Superior temporal gyrus (tissue), 1 donor: ENCODE measurements around the gene INS.

Experiments
- DNase-seq: peaks from one replicate; pipeline ENCODE4 v3.0.0-alpha.2; 2016; ENCODE audit errors: extremely low spot score

INS gene

GRCh38 chr11:2164861-2165555, 4.0 kb upstream of the INS start:
- no peak for DNase-seq

GRCh38 chr11:2164081-2164480, 3.1 kb upstream of the INS start:
- no peak for DNase-seq

GRCh38 chr11:2163428-2163978, 2.5 kb upstream of the INS start:
- DNase-seq, result no peak

- no peak for DNase-seq
Observed at GRCh38 chr11:2159536-2160413, 1.2 kb downstream of the INS start.

- DNase-seq, result no peak
Observed at GRCh38 chr11:2158966-2159365, 2.0 kb downstream of the INS start.

- no peak for DNase-seq
Observed at GRCh38 chr11:2158296-2158737, 2.7 kb downstream of the INS start.

GRCh38 chr11:2157294-2158040, 3.5 kb downstream of the INS start:
- DNase-seq, result no peak

- peak; percentile 64 for DNase-seq
Observed at GRCh38 chr11:2156416-2157182, 4.4 kb downstream of the INS start.

- no peak for DNase-seq
Observed at GRCh38 chr11:2155511-2155910, 5.5 kb downstream of the INS start.

- DNase-seq, result no peak
Observed at GRCh38 chr11:2154889-2155288, 6.1 kb downstream of the INS start.

- no peak for DNase-seq
Observed at GRCh38 chr11:2154195-2154585, 6.8 kb downstream of the INS start.

GRCh38 chr11:2153581-2154194, 7.3 kb downstream of the INS start:
- no peak for DNase-seq

- DNase-seq, result peak; percentile 88
Observed at GRCh38 chr11:2151500-2152257, 9.3 kb downstream of the INS start.

- peak; percentile 17 for DNase-seq
Observed at GRCh38 chr11:2149864-2150847, 10.9 kb downstream of the INS start.

GRCh38 chr11:2149460-2149859, 11.5 kb downstream of the INS start:
- no peak for DNase-seq

- no peak for DNase-seq
Observed at GRCh38 chr11:2148595-2148994, 12.4 kb downstream of the INS start.

GRCh38 chr11:2147391-2147790, 13.6 kb downstream of the INS start:
- DNase-seq, result no peak

- no peak for DNase-seq
Observed at GRCh38 chr11:2146051-2146450, 15.0 kb downstream of the INS start.
